Measurements from ENCODE around the gene MATR3.

- TF ChIP-seq CTCF (IDR thresholded peaks at IDR 0.05) (no peak), REST (IDR thresholded peaks at IDR 0.05; ENCODE audit: insufficient read depth in 1 of 2, low read depth in 2 of 2, low read length in 1 of 2) (no peak), POLR2AphosphoS5 (IDR thresholded peaks at IDR 0.05; ENCODE audit: low read depth, low read length) (no peak)
Measured at GRCh38 chr5:139361835-139362429, 68.4 kb downstream of the MATR3 start.

Measured in Panc1 (cell line).